Lower leg skin (tissue), 3 donors: ENCODE results near the gene SLC1A4.

ENCODE experiments used
- CTCF ChIP-seq, 3 donors: fragments of 450-650 bp; IDR thresholded peaks; one replicate each; pipeline ENCODE4 v1.5.1; 2016; ENCODE audit warnings: antibody characterized with exemption in 3 of 3, mild to moderate bottlenecking in 3 of 3, moderate library complexity in 2 of 3
- POLR2A ChIP-seq, 2 donors: fragments of 450-650 bp; IDR thresholded peaks; one replicate each; pipeline ENCODE4 v1.6.1; 2016 to 2017; ENCODE audit warnings: antibody characterized with exemption in 2 of 2, mild to moderate bottlenecking in 1 of 2, moderate library complexity in 1 of 2

- TF ChIP-seq CTCF (IDR thresholded peaks at IDR 0.05) (no peak), POLR2A (IDR thresholded peaks at IDR 0.05) (no peak)
These were observed 42.4 kb upstream of the SLC1A4 start for GRCh38 chr2:64946769-64947247.
